ENCODE data around the gene RAD54L2.

DNA sequence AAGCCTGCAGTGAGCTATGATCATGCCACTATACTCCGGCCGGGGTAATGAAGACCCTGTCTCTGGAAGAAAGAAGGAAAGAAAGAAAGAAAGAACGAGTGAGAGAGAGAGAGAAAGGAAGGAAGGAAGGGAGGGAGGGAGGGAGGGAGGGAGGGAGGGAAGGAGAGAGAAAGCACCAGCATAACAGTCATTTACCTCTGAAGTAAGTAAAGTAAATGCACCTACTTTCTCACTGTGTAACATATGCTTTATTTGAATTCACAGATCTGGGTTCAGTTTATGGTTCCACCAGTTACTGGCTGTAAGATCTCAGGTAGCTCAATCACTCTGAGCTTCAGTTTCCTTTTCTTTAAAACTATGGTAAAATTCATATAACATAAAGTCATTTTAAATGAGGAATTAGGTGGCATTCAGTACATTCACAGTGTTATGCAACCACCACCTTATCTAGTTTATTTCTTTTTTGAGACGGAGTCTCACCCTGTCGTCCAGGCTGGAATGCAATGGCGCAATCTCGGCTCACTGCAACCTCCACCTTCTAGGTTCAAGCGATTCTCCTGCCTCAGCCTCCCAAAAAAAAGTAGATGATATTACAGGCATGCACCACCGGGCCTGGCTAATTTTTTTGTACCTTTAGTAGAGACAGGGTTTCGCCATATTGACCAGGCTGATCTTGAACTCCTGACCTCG lies 16.1 kb upstream of the RAD54L2 start:
- TF ChIP-seq CTCF (IDR thresholded peaks at IDR 0.05): no peak
- no peak for TF ChIP-seq POLR2A (IDR thresholded peaks at IDR 0.05)
